Spleen (tissue), 13 donors: ENCODE data around the gene CLDN18. TPM values are rescaled to one million over a fixed set of nuclear protein-coding genes. Genes with fewer than 3 reads are reported as not detected.

Experiments used
- DNase-seq: peaks from one replicate; pipeline ENCODE4 v3.0.0-alpha.2; 2020
- H3K27ac ChIP-seq, 8 donors: fragments of 200-600 bp; sonication (generic) in 7 of 8; 1 replicate in 4 of 8; 2 replicates in 4 of 8; pipeline versions ENCODE4 v1.5.0 to v1.8.0; 2016 to 2021; ENCODE audit warnings: inconsistent platforms in 4 of 8, mild to moderate bottlenecking in 4 of 8, moderate library complexity in 1 of 8
- H3K27me3 ChIP-seq, 7 donors: fragments of 200-600 bp; sonication (generic) in 6 of 7; replicated peaks in 1 of 7; 1 replicate in 4 of 7; 2 replicates in 3 of 7; pipeline versions ENCODE4 v1.5.0 to v1.8.0; 2016 to 2021; ENCODE audit warnings: inconsistent platforms in 3 of 7, mild to moderate bottlenecking in 1 of 7
- H3K36me3 ChIP-seq, 6 donors: fragments of 200-600 bp; sonication (generic) in 5 of 6; 1 replicate in 4 of 6; 2 replicates in 2 of 6; pipeline versions ENCODE4 v1.5.0 to v1.8.0; 2016 to 2021; ENCODE audit warnings: inconsistent platforms in 2 of 6
- H3K4me1 ChIP-seq, 6 donors: fragments of 200-600 bp; sonication (generic) in 5 of 6; 1 replicate in 3 of 6; 2 replicates in 3 of 6; pipeline versions ENCODE4 v1.5.0 to v1.8.0; 2016 to 2021; ENCODE audit warnings: inconsistent platforms in 3 of 6
- H3K4me3 ChIP-seq, 8 donors: fragments of 200-600 bp; sonication (generic) in 7 of 8; 1 replicate in 4 of 8; 2 replicates in 4 of 8; pipeline versions ENCODE4 v1.5.0 to v1.8.0; 2016 to 2021; ENCODE audit warnings: inconsistent platforms in 4 of 8, mild to moderate bottlenecking in 4 of 8, moderate library complexity in 2 of 8
- H3K9me3 ChIP-seq, 8 donors: fragments of 200-600 bp; sonication (generic) in 7 of 8; 1 replicate in 4 of 8; 2 replicates in 4 of 8; pipeline versions ENCODE4 v1.5.0 to v1.8.0; 2016 to 2021; ENCODE audit warnings: inconsistent platforms in 4 of 8
- CTCF ChIP-seq, 11 experiments: fragments of 200-600 bp in 7 of 11; fragments of 450-650 bp in 4 of 11; sonication (generic) in 4 of 11; IDR thresholded peaks in 8 of 11; conservative IDR thresholded peaks in 3 of 11; 1 replicate in 7 of 11; 2 replicates in 4 of 11; pipeline versions ENCODE4 v1.4.0 to v1.8.0; 2016 to 2021; ENCODE audit warnings: antibody characterized with exemption in 11 of 11, inconsistent platforms in 4 of 11, mild to moderate bottlenecking in 1 of 11
- POLR2A ChIP-seq, 3 donors: fragments of 450-650 bp; IDR thresholded peaks; one replicate each; pipeline ENCODE4 v1.5.1; 2017; ENCODE audit warnings: antibody characterized with exemption in 3 of 3, mild to moderate bottlenecking in 1 of 3
- POLR2AphosphoS5 ChIP-seq, 3 donors: sonication (generic); formaldehyde crosslinking; IDR thresholded peaks; one replicate each; pipeline ENCODE4 v1.5.1; 2017; ENCODE audit warnings: antibody characterized with exemption in 3 of 3
- WGBS, 5 donors: extraction: QIAGEN DNeasy Blood & Tissue Kit in 3 of 5; methylation state at CpG; one replicate each; pipeline versions ENCODE4 v1.1.5 to v1.1.7; 2013 to 2018; 5-methylcytosine and 5-hydroxymethylcytosine counted together
- intact Hi-C: fragments of 100-400 bp; cut with DNase I; formaldehyde crosslinking; loops from one replicate; pipeline ENCODE4 v1.15.0; 2023; ENCODE audit warnings: low total_unique reads
- long read RNA-seq, 2 donors: transcript quantifications; one replicate each; lab custom pipeline, GENCODE V29; 2026
- polyA plus RNA-seq, 3 donors: library from polyadenylated mRNA; stranded (reverse); fragments of 200-250 nt; gene quantifications; one replicate each; pipeline ENCODE4 v1.2.1, GENCODE V29; 2013
- total RNA-seq, 7 donors: library from RNA; depleted of rRNA in 3 of 7; stranded (reverse); fragments of >200 nt in 3 of 7; fragmentation: NEBNext Ultra II Directional in 4 of 7; extraction: Animal tissue kit (Norgen Biotek cat#: 25700) in 4 of 7; gene quantifications; one replicate each; pipeline versions ENCODE4 v1.1.0 to v1.2.1, GENCODE V29; 2016 to 2021
- donor health status: healthy with polysubstance abuse.
- donor health status: DM: no; HTN: no; CAD: no; lungs with moderate emphysema.
- donor health status: DM: no; HTN: no; CAD: no.
- donor health status: Bipolar disorder and iron deficiency.
- donor health status: healthy.
- donor health status: DM: no; HTN: no; CAD: no.
- donor health status: DM: yes; HTN: yes; CAD: no.

Gene CLDN18
- total RNA-seq (not detected), polyA plus RNA-seq (not detected)
- long read RNA-seq, donor 1, result 0 reads
- long read RNA-seq, donor 2, result 0 reads

DNA sequence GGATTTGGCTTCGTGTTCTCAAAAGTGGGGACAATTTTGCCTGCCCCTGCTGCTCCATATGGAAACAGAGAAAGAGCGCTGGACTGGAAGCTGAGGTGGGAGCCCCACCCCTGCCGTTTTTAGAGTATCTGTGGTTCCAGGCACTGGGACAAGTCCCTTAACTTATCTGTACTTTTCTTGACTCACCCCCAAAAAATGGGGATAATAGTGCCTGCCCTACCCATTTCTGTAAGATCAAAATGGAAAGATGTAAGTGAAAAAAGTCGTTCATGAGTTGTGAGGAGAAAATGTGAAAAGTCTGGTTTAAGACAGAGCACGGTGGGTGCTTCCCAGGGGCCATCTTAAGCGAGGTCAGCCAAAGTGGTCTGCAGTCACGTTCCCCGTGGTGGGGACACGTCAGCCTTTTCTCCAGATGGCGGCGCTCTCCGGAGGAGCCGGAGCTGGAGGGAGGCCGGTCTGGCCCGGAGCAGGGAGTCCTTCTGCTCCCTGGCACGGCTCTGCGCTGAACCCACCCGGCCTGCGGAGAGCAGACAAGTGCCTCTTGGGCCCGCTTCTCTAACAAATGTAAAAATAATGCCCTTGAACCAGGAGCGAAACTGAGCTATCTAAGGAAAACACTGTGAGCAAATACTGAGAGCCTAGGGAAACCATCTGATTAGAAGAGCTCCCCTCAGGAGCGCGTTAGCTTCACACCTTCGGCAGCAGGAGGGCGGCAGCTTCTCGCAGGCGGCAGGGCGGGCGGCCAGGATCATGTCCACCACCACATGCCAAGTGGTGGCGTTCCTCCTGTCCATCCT, at the start of gene CLDN18:
Gene CLDN18, plus strand, starts transcription at position 690 of the 797 bp plus-strand sequence. Its CDS starts 61 bp downstream, at position 751.
- DNase-seq, result no peak
- 73 to 90% (median 86%) methylated on average over 14 to 30 of the region's 30 CpGs for WGBS, 5 donors
- intact Hi-C loops, result no loop called here
- no peaks in the 10 kb centered on the region for H3K27me3 ChIP-seq
- no peaks in the 10 kb centered on the region for H3K9me3 ChIP-seq
- TF ChIP-seq CTCF (IDR thresholded peaks at IDR 0.05 in 8 of 11, conservative IDR thresholded peaks at IDR 0.05 in 3 of 11), result no peak
- TF ChIP-seq POLR2AphosphoS5 (IDR thresholded peaks at IDR 0.05), result no peak
- no peak for TF ChIP-seq POLR2A (IDR thresholded peaks at IDR 0.05)
- H3K4me1 ChIP-seq, result no peaks in the 10 kb centered on the region
- no peak within 1 kb of the TSS for H3K4me3 ChIP-seq
- no peak within 1 kb of the TSS for H3K27ac ChIP-seq
- H3K36me3 ChIP-seq, result peaks cover 0 to 12% (median 0%) of the 10 kb centered on the region in 6 donors

DNA sequence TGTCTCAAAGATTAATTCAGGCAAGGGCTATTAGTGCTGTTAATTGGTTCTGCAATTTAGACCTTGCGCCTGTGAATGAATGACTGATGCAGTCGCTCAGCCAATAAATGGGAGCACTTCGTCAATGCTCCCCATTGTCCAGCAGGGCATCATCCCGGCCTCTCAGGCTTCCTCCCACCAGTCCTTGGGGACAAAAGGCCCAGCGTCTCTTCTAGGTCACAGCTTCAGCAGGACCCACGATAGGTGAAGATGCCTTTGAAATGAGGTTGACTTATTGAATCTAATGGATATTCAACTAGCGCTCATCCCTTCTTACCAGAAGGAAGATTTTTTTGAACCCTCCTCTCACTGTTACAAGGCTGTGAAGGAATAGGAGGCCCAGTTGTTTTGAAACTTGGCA, 47.7 kb upstream of the CLDN18 start:
- no peak for TF ChIP-seq POLR2A (IDR thresholded peaks at IDR 0.05)
- no peak for TF ChIP-seq CTCF (IDR thresholded peaks at IDR 0.05 in 8 of 11, conservative IDR thresholded peaks at IDR 0.05 in 3 of 11)
- no peak for TF ChIP-seq POLR2AphosphoS5 (IDR thresholded peaks at IDR 0.05)
- Histone ChIP-seq H3K4me3 (no peak overlapping the region), H3K27me3 (peaks cover 0 to 3% (median 0%) of the 10 kb centered on the region in 7 donors), H3K4me1 (no peaks in the 10 kb centered on the region), H3K9me3 (no peaks in the 10 kb centered on the region), H3K27ac (no peak overlapping the region), H3K36me3 (no peaks in the 10 kb centered on the region)
- WGBS, 5 donors, result 90 to 94% (median 94%) methylated on average over 7 of the region's 7 CpGs
- intact Hi-C loops, result no loop called here
- DNase-seq, result no peak

GRCh38 chr3:137963463-137963862, 46.5 kb upstream of the CLDN18 start:
- H3K36me3 ChIP-seq, result no peaks in the 10 kb centered on the region
- no peaks in the 10 kb centered on the region for H3K9me3 ChIP-seq
- no peak overlapping the region for H3K27ac ChIP-seq
- no peak overlapping the region for H3K4me3 ChIP-seq
- no peak for TF ChIP-seq POLR2AphosphoS5 (IDR thresholded peaks at IDR 0.05)
- TF ChIP-seq POLR2A (IDR thresholded peaks at IDR 0.05), result no peak
- TF ChIP-seq CTCF (IDR thresholded peaks at IDR 0.05 in 8 of 11, conservative IDR thresholded peaks at IDR 0.05 in 3 of 11), result no peak
- 84 to 88% (median 85%) methylated on average over 4 of the region's 4 CpGs for WGBS, 5 donors
- DNase-seq, result no peak
- no peaks in the 10 kb centered on the region for H3K27me3 ChIP-seq
- H3K4me1 ChIP-seq, result no peaks in the 10 kb centered on the region
- intact Hi-C loops, result no loop called here
